ENCODE measurements around the gene CERKL. TPM values are rescaled to one million over a fixed set of nuclear protein-coding genes. Genes with fewer than 3 reads are reported as not detected.

CERKL gene
- total RNA-seq, 5 donors from 2014 or later (not counting 1 experiment from before 2014, with no cell fraction given), result 0.06 TPM; not detected in 4

- Mint-ChIP-seq H3K4me1 (no peaks in the 10 kb centered on the region), H3K36me3 (no peaks in the 10 kb centered on the region), H3K27me3 (peaks cover 5 to 6% of the 10 kb centered on the region in 2 donors), H3K9me3 (no peaks in the 10 kb centered on the region), H3K4me3 (no peak overlapping the region), H3K27ac (no peak overlapping the region)
- ChIA-PET POLR2A (no interaction called here), CTCF (interaction anchor here in 1 of 2 donors (1.0 kb wide), 1 partner anchor 75 kb away, joined by 3 read pairs; no protein-coding TSS in a partner anchor)
- H3K9me3 ChIP-seq, result no peaks in the 10 kb centered on the region
- no peak overlapping the region for H3K27ac ChIP-seq (ENCODE audit: low read length)
- peaks cover 0 to 3% of the 10 kb centered on the region in 2 experiments for H3K27me3 ChIP-seq (replicated peaks in 1 of 2; ENCODE audit: control insufficient read depth in 2 of 2, extremely low read depth in 1 of 2, insufficient read depth in 2 of 2, low read length in 1 of 2)
- ATAC-seq (replicated peaks in 1 of 4) (no peak), DNase-seq (no peak)
- no peaks in the 10 kb centered on the region for H3K4me1 ChIP-seq (ENCODE audit: control insufficient read depth in 1 of 2, extremely low read depth in 1 of 2, insufficient read depth in 2 of 2, low read length in 2 of 2)
- H3K4me3 ChIP-seq (ENCODE audit: control insufficient read depth in 1 of 2, extremely low read depth in 1 of 2, low read length in 1 of 2), result no peak overlapping the region
- H3K36me3 ChIP-seq (ENCODE audit: control insufficient read depth in 2 of 2, extremely low read depth in 1 of 2, insufficient read depth in 1 of 2, low read length in 1 of 2), result no peaks in the 10 kb centered on the region
- 0% methylated on average over 1 of the region's 1 CpG for WGBS (ENCODE audit: insufficient coverage)
Observed at GRCh38 chr2:181639686-181640085, 17.2 kb downstream of the CERKL start.

- ATAC-seq (replicated peaks in 1 of 4) (no peak), DNase-seq (no peak)
- H3K27me3 ChIP-seq (replicated peaks in 1 of 2; ENCODE audit: control insufficient read depth in 2 of 2, extremely low read depth in 1 of 2, insufficient read depth in 2 of 2, low read length in 1 of 2), result peaks cover 0 to 3% of the 10 kb centered on the region in 2 experiments
- 83% methylated on average over 1 of the region's 4 CpGs for WGBS (ENCODE audit: insufficient coverage)
- no peak overlapping the region for H3K4me3 Mint-ChIP-seq
- H3K9me3 ChIP-seq, result no peaks in the 10 kb centered on the region
- no peaks in the 10 kb centered on the region for H3K9me3 Mint-ChIP-seq
- H3K4me3 ChIP-seq (ENCODE audit: control insufficient read depth in 1 of 2, extremely low read depth in 1 of 2, low read length in 1 of 2), result no peak overlapping the region
- H3K36me3 ChIP-seq (ENCODE audit: control insufficient read depth in 2 of 2, extremely low read depth in 1 of 2, insufficient read depth in 1 of 2, low read length in 1 of 2), result no peaks in the 10 kb centered on the region
- POLR2A ChIA-PET, result no interaction called here
- H3K4me1 Mint-ChIP-seq, result no peaks in the 10 kb centered on the region
- H3K27ac Mint-ChIP-seq, result no peak overlapping the region
- H3K4me1 ChIP-seq (ENCODE audit: control insufficient read depth in 1 of 2, extremely low read depth in 1 of 2, insufficient read depth in 2 of 2, low read length in 2 of 2), result no peaks in the 10 kb centered on the region
- H3K27me3 Mint-ChIP-seq, result peaks cover 0 to 10% of the 10 kb centered on the region in 2 donors
- CTCF ChIA-PET, result no interaction called here
- H3K27ac ChIP-seq (ENCODE audit: low read length), result no peak overlapping the region
- no peaks in the 10 kb centered on the region for H3K36me3 Mint-ChIP-seq
Observed at GRCh38 chr2:181632733-181633401, 24.0 kb downstream of the CERKL start.

GRCh38 chr2:181628590-181629585, 28.0 kb downstream of the CERKL start:
- ChIA-PET CTCF (no interaction called here), POLR2A (no interaction called here)
- no CpG with 5 or more reads among the region's 3 CpGs for WGBS (ENCODE audit: insufficient coverage)
- no peaks in the 10 kb centered on the region for H3K4me1 ChIP-seq (ENCODE audit: control insufficient read depth in 1 of 2, extremely low read depth in 1 of 2, insufficient read depth in 2 of 2, low read length in 2 of 2)
- Mint-ChIP-seq H3K27me3 (peaks cover 2 to 27% of the 10 kb centered on the region in 2 donors), H3K36me3 (no peaks in the 10 kb centered on the region), H3K4me3 (no peak overlapping the region), H3K9me3 (no peaks in the 10 kb centered on the region), H3K27ac (no peak overlapping the region), H3K4me1 (no peaks in the 10 kb centered on the region)
- H3K27me3 ChIP-seq (replicated peaks in 1 of 2; ENCODE audit: control insufficient read depth in 2 of 2, extremely low read depth in 1 of 2, insufficient read depth in 2 of 2, low read length in 1 of 2), result peaks cover 0 to 3% of the 10 kb centered on the region in 2 experiments
- H3K36me3 ChIP-seq (ENCODE audit: control insufficient read depth in 2 of 2, extremely low read depth in 1 of 2, insufficient read depth in 1 of 2, low read length in 1 of 2), result no peaks in the 10 kb centered on the region
- H3K4me3 ChIP-seq (ENCODE audit: control insufficient read depth in 1 of 2, extremely low read depth in 1 of 2, low read length in 1 of 2), result no peak overlapping the region
- ATAC-seq (replicated peaks in 1 of 4), result no peak
- H3K27ac ChIP-seq (ENCODE audit: low read length), result no peak overlapping the region
- H3K9me3 ChIP-seq, result no peaks in the 10 kb centered on the region
- no peak for DNase-seq

- no peaks in the 10 kb centered on the region for H3K36me3 ChIP-seq (ENCODE audit: control insufficient read depth in 2 of 2, extremely low read depth in 1 of 2, insufficient read depth in 1 of 2, low read length in 1 of 2)
- peaks cover 0 to 3% of the 10 kb centered on the region in 2 experiments for H3K27me3 ChIP-seq (replicated peaks in 1 of 2; ENCODE audit: control insufficient read depth in 2 of 2, extremely low read depth in 1 of 2, insufficient read depth in 2 of 2, low read length in 1 of 2)
- Mint-ChIP-seq H3K9me3 (no peaks in the 10 kb centered on the region), H3K36me3 (no peaks in the 10 kb centered on the region), H3K4me1 (no peaks in the 10 kb centered on the region), H3K27ac (no peak overlapping the region), H3K27me3 (peaks cover 4 to 26% of the 10 kb centered on the region in 2 donors), H3K4me3 (no peak overlapping the region)
- CTCF ChIA-PET, result no interaction called here
- no CpG with 5 or more reads among the region's 3 CpGs for WGBS (ENCODE audit: insufficient coverage)
- POLR2A ChIA-PET, result no interaction called here
- no peaks in the 10 kb centered on the region for H3K4me1 ChIP-seq (ENCODE audit: control insufficient read depth in 1 of 2, extremely low read depth in 1 of 2, insufficient read depth in 2 of 2, low read length in 2 of 2)
- ATAC-seq (replicated peaks in 1 of 4), result no peak
- no peaks in the 10 kb centered on the region for H3K9me3 ChIP-seq
- no peak for DNase-seq
- no peak overlapping the region for H3K4me3 ChIP-seq (ENCODE audit: control insufficient read depth in 1 of 2, extremely low read depth in 1 of 2, low read length in 1 of 2)
- no peak overlapping the region for H3K27ac ChIP-seq (ENCODE audit: low read length)
Observed at GRCh38 chr2:181627545-181627944, 29.4 kb downstream of the CERKL start.

- H3K36me3 Mint-ChIP-seq, result no peaks in the 10 kb centered on the region
- Histone ChIP-seq H3K27me3 (replicated peaks in 1 of 2; ENCODE audit: control insufficient read depth in 2 of 2, extremely low read depth in 1 of 2, insufficient read depth in 2 of 2, low read length in 1 of 2) (peaks cover 0 to 3% of the 10 kb centered on the region in 2 experiments), H3K27ac (ENCODE audit: low read length) (no peak overlapping the region), H3K4me3 (ENCODE audit: control insufficient read depth in 1 of 2, extremely low read depth in 1 of 2, low read length in 1 of 2) (no peak overlapping the region), H3K4me1 (ENCODE audit: control insufficient read depth in 1 of 2, extremely low read depth in 1 of 2, insufficient read depth in 2 of 2, low read length in 2 of 2) (no peaks in the 10 kb centered on the region), H3K36me3 (ENCODE audit: control insufficient read depth in 2 of 2, extremely low read depth in 1 of 2, insufficient read depth in 1 of 2, low read length in 1 of 2) (no peaks in the 10 kb centered on the region), H3K9me3 (no peaks in the 10 kb centered on the region)
- no peak overlapping the region for H3K4me3 Mint-ChIP-seq
- ATAC-seq (replicated peaks in 1 of 4), result no peak
- H3K4me1 Mint-ChIP-seq, result no peaks in the 10 kb centered on the region
- CTCF ChIA-PET, result no interaction called here
- POLR2A ChIA-PET, result interaction anchor here in 1 of 2 donors (0.5 kb wide), 1 partner anchor 1376 kb away, joined by 3 read pairs; no protein-coding TSS in a partner anchor
- H3K27ac Mint-ChIP-seq, result no peak overlapping the region
- no peak for DNase-seq
- H3K9me3 Mint-ChIP-seq, result no peaks in the 10 kb centered on the region
- peaks cover 4 to 25% of the 10 kb centered on the region in 2 donors for H3K27me3 Mint-ChIP-seq
Observed at GRCh38 chr2:181626671-181627070, 30.2 kb downstream of the CERKL start.

GRCh38 chr2:181623159-181623558, 33.7 kb downstream of the CERKL start:
- no peaks in the 10 kb centered on the region for H3K4me1 Mint-ChIP-seq
- no peak overlapping the region for H3K4me3 Mint-ChIP-seq
- no peaks in the 10 kb centered on the region for H3K9me3 ChIP-seq
- DNase-seq (no peak), ATAC-seq (replicated peaks in 1 of 4) (no peak)
- H3K27ac Mint-ChIP-seq, result no peak overlapping the region
- H3K36me3 ChIP-seq (ENCODE audit: control insufficient read depth in 2 of 2, extremely low read depth in 1 of 2, insufficient read depth in 1 of 2, low read length in 1 of 2), result no peaks in the 10 kb centered on the region
- POLR2A ChIA-PET, result no interaction called here
- CTCF ChIA-PET, result no interaction called here
- no peak overlapping the region for H3K27ac ChIP-seq (ENCODE audit: low read length)
- peaks cover 4 to 28% of the 10 kb centered on the region in 2 donors for H3K27me3 Mint-ChIP-seq
- H3K9me3 Mint-ChIP-seq, result no peaks in the 10 kb centered on the region
- H3K27me3 ChIP-seq (replicated peaks in 1 of 2; ENCODE audit: control insufficient read depth in 2 of 2, extremely low read depth in 1 of 2, insufficient read depth in 2 of 2, low read length in 1 of 2), result no peaks in the 10 kb centered on the region
- H3K4me1 ChIP-seq (ENCODE audit: control insufficient read depth in 1 of 2, extremely low read depth in 1 of 2, insufficient read depth in 2 of 2, low read length in 2 of 2), result no peaks in the 10 kb centered on the region
- no peaks in the 10 kb centered on the region for H3K36me3 Mint-ChIP-seq
- H3K4me3 ChIP-seq (ENCODE audit: control insufficient read depth in 1 of 2, extremely low read depth in 1 of 2, low read length in 1 of 2), result no peak overlapping the region

Measured in T-cell (primary cell).